ENCODE measurements around the gene TMEM232. TPM values are rescaled to one million over a fixed set of nuclear protein-coding genes. Genes with fewer than 3 reads are reported as not detected.

The TMEM232 gene
- total and polyA plus RNA-seq, 9 of the 15 experiments (the other 6 are each of a cell fraction or from before 2014, with no cell fraction given), result 0.09 to 2.2 (median 0.41) TPM

DNA sequence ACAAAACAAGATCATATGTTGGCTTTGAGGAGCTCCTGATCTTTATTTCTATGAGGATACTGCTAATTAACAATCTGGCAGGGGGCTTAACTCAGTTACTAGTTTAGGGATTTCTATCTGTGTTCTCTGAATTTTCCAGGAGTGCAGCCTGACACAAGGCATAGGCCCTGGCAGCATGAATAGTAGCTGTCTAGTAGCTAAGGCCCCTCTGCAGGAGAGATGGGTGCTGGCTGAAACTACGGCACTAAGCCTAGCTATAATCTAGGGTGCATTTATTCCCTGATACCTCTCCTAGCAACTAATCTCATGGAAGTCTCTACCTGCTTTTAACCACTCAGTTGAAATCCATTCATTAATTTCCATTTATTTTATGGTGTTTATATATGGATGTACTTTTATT lies 268.2 kb downstream of the TMEM232 start:
- no peaks in the 10 kb centered on the region for H4K20me1 ChIP-seq (replicated peaks; ENCODE audit: control insufficient read depth, insufficient read depth, low read length)
- no peaks in the 10 kb centered on the region for H3K9me1 ChIP-seq (ENCODE audit: control insufficient read depth, insufficient read depth, low read length)
- no peak overlapping the region for H3K9ac ChIP-seq (ENCODE audit: insufficient read depth in 1 of 2, low read depth in 2 of 2, low read length in 2 of 2)
- ChIA-PET CTCF (ENCODE audit: low intra/inter-chr PET ratio) (no interaction called here), POLR2A (interaction anchor here (0.6 to 1.1 kb wide), 2 partner anchors 21 to 75 kb away, joined by 3 to 4 read pairs; no protein-coding TSS in a partner anchor)
- ATAC-seq (no peak), DNase-seq (ENCODE audit: extremely low read depth in 1 of 4, low spot score in 3 of 4) (no peak), FAIRE-seq (no peak)
- H3K4me1 ChIP-seq (replicated peaks in 1 of 2; ENCODE audit: control insufficient read depth in 2 of 2, insufficient read depth in 2 of 2, low read length in 2 of 2), result no peaks in the 10 kb centered on the region
- H3K27me3 ChIP-seq (ENCODE audit: control insufficient read depth in 2 of 2, insufficient read depth in 2 of 2, low read length in 2 of 2), result no peaks in the 10 kb centered on the region
- no peak overlapping the region for H3K4me2 ChIP-seq (ENCODE audit: insufficient read depth, low read length)
- H3K36me3 ChIP-seq (ENCODE audit: control insufficient read depth, insufficient read depth, low read length), result no peaks in the 10 kb centered on the region
- H3K27ac ChIP-seq (ENCODE audit: extremely low read depth, low read depth, low read length), result no peak overlapping the region
- H3K9me3 ChIP-seq (replicated peaks; ENCODE audit: control insufficient read depth, insufficient read depth, low read depth, low read length), result no peaks in the 10 kb centered on the region; the same call in none of the 2 replicates
- H3K4me3 ChIP-seq, result no peak overlapping the region
- WGBS (ENCODE audit: insufficient coverage, low coverage, missing lambda C conversion rate), result 0% methylated on average over 1 of the region's 1 CpG
- TF ChIP-seq MTA3 (IDR thresholded peaks at IDR 0.05; ENCODE audit: borderline replicate concordance), result no peak
- no peak for TF ChIP-seq EHMT2 (IDR thresholded peaks at IDR 0.05)
- TF ChIP-seq SMAD2 (IDR thresholded peaks at IDR 0.05; ENCODE audit: low read depth, low read length), result no peak
- TF ChIP-seq TEAD2 (tag; IDR thresholded peaks at IDR 0.05), result no peak
- TF ChIP-seq RBM15 (IDR thresholded peaks at IDR 0.05; ENCODE audit: insufficient read depth, low read length), result no peak
- TF ChIP-seq SAFB2 (IDR thresholded peaks at IDR 0.05; ENCODE audit: borderline replicate concordance, low read depth, low read length, severe bottlenecking), result no peak
- TF ChIP-seq, protein P1, sequence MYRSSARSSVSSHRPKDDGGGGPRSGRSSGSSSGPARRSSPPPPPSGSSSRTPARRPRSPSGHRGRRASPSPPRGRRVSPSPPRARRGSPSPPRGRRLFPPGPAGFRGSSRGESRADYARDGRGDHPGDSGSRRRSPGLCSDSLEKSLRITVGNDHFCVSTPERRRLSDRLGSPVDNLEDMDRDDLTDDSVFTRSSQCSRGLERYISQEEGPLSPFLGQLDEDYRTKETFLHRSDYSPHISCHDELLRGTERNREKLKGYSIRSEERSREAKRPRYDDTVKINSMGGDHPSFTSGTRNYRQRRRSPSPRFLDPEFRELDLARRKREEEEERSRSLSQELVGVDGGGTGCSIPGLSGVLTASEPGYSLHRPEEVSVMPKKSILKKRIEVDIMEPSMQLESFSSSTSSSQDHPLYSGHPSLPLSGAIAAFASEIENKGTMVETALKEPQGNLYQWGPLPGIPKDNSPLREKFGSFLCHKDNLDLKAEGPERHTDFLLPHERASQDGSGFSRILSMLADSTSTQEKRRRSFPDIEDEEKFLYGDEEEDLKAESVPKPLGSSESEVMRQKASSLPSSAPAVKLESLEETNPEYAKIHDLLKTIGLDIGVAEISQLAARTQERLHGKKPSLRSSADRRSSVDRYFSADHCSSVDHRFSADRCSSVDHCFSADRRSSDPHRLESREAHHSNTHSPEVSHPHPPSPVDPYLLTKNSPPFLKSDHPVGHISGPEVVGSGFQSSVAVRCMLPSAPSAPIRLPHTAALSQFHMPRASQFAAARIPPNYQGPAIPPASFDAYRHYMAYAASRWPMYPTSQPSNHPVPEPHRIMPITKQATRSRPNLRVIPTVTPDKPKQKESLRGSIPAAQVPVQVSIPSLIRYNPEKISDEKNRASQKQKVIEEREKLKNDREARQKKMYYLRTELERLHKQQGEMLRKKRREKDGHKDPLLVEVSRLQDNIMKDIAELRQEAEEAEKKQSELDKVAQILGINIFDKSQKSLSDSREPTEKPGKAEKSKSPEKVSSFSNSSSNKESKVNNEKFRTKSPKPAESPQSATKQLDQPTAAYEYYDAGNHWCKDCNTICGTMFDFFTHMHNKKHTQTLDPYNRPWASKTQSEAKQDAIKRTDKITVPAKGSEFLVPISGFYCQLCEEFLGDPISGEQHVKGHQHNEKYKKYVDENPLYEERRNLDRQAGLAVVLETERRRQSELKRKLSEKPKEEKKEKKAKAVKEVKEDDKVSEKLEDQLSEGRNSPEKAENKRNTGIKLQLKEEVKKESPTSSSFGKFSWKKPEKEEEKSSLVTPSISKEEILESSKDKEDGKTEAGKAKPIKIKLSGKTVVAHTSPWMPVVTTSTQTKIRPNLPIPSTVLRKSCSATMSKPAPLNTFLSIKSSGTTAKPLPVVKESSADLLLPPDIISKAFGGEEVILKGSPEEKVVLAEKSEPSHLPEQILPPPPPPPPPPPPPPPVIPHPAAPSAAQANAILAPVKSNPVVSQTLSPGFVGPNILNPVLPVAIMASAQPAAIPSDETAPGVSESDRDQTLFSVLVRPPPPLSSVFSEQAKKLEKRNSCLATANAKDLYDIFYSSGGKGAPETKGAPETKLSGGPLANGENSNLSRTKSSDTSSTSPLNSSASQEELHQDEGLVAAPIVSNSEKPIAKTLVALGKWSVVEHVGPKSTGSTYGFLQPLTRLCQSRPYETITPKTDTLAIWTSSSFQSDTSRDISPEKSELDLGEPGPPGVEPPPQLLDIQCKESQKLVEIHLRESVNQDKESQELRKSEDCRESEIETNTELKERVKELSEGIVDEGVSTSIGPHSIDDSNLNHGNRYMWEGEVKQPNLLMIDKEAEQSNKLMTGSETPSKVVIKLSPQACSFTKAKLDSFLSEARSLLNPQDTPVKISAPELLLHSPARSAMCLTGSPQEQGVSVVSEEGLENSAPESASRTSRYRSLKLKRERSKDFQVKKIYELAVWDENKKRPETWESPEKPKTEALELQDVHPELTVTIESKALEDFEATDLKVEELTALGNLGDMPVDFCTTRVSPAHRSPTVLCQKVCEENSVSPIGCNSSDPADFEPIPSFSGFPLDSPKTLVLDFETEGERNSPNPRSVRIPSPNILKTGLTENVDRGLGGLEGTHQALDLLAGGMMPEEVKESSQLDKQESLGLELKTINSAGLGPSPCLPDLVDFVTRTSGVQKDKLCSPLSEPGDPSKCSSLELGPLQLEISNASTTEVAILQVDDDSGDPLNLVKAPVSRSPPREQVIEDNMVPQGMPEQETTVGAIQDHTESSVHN (IDR thresholded peaks at IDR 0.05; ENCODE audit: borderline replicate concordance in 1 of 2, low read depth in 1 of 2), result no peak
- TF ChIP-seq ETV5 (CRISPR knock-in tag; IDR thresholded peaks at IDR 0.05; ENCODE audit: low read depth), result no peak
- no peak for TF ChIP-seq PRMT5 (CRISPR knock-in tag; IDR thresholded peaks at IDR 0.05)
- TF ChIP-seq MCM3 (IDR thresholded peaks at IDR 0.05), result no peak
- TF ChIP-seq CSDE1 (IDR thresholded peaks at IDR 0.05), result no peak
- in situ Hi-C loops (cut with MboI) (no loop called here), intact Hi-C loops (cut with micrococcal nuclease) (no loop called here)
- H3K79me2 ChIP-seq (ENCODE audit: control insufficient read depth, insufficient read depth, low read length), result no peaks in the 10 kb centered on the region
- no TSS peak for BruUV-seq (replicated peaks)
- H2AFZ ChIP-seq (ENCODE audit: low read depth, low read length), result no peak overlapping the region
